ENCODE measurements around the gene TMEM218.

GRCh38 chr11:125111343-125112207 is at the start of gene TMEM218:
- TF ChIP-seq CTCF (IDR thresholded peaks at IDR 0.05): no peak
- no peak for TF ChIP-seq EP300 (IDR thresholded peaks at IDR 0.05)
